HepG2 (cell line): ENCODE results near the gene ZNF446. TPM values are rescaled to one million over a fixed set of nuclear protein-coding genes. Genes with fewer than 3 reads are reported as not detected.
A peak's percentile ranks its signal among the peaks of the same experiment; 100 is the strongest.

Source experiments
- MLLT10 ChIP-seq: sonication (generic); formaldehyde crosslinking; IDR thresholded peaks from 2 replicates; pipeline ENCODE4 v1.4.0; 2020; ENCODE audit warnings: missing genetic modification reagents
- NFKB2 ChIP-seq: sonication (generic); formaldehyde crosslinking; IDR thresholded peaks from 2 replicates; pipeline ENCODE4 v1.4.0; 2020; ENCODE audit warnings: missing genetic modification reagents, borderline replicate concordance
- NRL ChIP-seq: sonication (generic); formaldehyde crosslinking; IDR thresholded peaks from 2 replicates; pipeline ENCODE4 v1.5.0; 2020; ENCODE audit warnings: missing genetic modification reagents, mild to moderate bottlenecking, moderate library complexity, borderline replicate concordance
- PRDM4 ChIP-seq: sonication (generic); formaldehyde crosslinking; IDR thresholded peaks from 2 replicates; pipeline ENCODE4 v1.9.0; 2021; ENCODE audit warnings: missing genetic modification reagents, borderline replicate concordance
- RARG ChIP-seq: sonication (generic); formaldehyde crosslinking; IDR thresholded peaks from 2 replicates; pipeline ENCODE4 v1.4.0; 2020; ENCODE audit warnings: low read depth, mild to moderate bottlenecking, missing genetic modification reagents
- SOX13 ChIP-seq, 3 experiments: fragments of 450-650 bp in 1 of 3; sonication (generic) in 1 of 3; formaldehyde crosslinking in 1 of 3; IDR thresholded peaks in 2 of 3; conservative IDR thresholded peaks in 1 of 3; 2 replicates each; pipeline versions ENCODE4 v1.5.0 to v1.6.1; 2016 to 2020; ENCODE audit warnings: antibody characterized with exemption in 1 of 3, mild to moderate bottlenecking in 1 of 3, missing compliant biosample characterization in 1 of 3, missing genetic modification reagents in 1 of 3, moderate library complexity in 1 of 3
- STAT6 ChIP-seq: sonication (generic); formaldehyde crosslinking; IDR thresholded peaks from 2 replicates; pipeline ENCODE4 v1.4.0; 2020; ENCODE audit warnings: missing genetic modification reagents, mild to moderate bottlenecking, borderline replicate concordance
- THRA ChIP-seq: sonication (generic); formaldehyde crosslinking; IDR thresholded peaks from 2 replicates; pipeline ENCODE4 v1.4.0; 2020; ENCODE audit warnings: missing genetic modification reagents, borderline replicate concordance
- TIGD3 ChIP-seq: sonication (generic); formaldehyde crosslinking; IDR thresholded peaks from 2 replicates; pipeline ENCODE4 v1.5.1; 2020; ENCODE audit warnings: mild to moderate bottlenecking, missing genetic modification reagents, borderline replicate concordance
- ZNF256 ChIP-seq: sonication (generic); formaldehyde crosslinking; conservative IDR thresholded peaks from 2 replicates; pipeline ENCODE4 v1.4.0; 2020; ENCODE audit warnings: missing genetic modification reagents
- ZNF326 ChIP-seq: sonication (generic); formaldehyde crosslinking; IDR thresholded peaks from 2 replicates; pipeline ENCODE4 v1.4.0; 2020; ENCODE audit warnings: missing genetic modification reagents, borderline replicate concordance
- ZNF564 ChIP-seq: sonication (generic); formaldehyde crosslinking; IDR thresholded peaks from 2 replicates; pipeline ENCODE4 v1.8.1; 2023; ENCODE audit warnings: mild to moderate bottlenecking, missing genetic modification reagents
- ZNF569 ChIP-seq: sonication (generic); formaldehyde crosslinking; IDR thresholded peaks from 2 replicates; pipeline ENCODE4 v1.5.0; 2020; ENCODE audit warnings: mild to moderate bottlenecking, missing genetic modification reagents, moderate library complexity, borderline replicate concordance
- ZNF691 ChIP-seq: sonication (generic); formaldehyde crosslinking; IDR thresholded peaks from 2 replicates; pipeline ENCODE4 v1.4.0; 2020; ENCODE audit warnings: missing genetic modification reagents, low read depth, mild to moderate bottlenecking, borderline replicate concordance
- ZNF761 ChIP-seq: sonication (generic); formaldehyde crosslinking; conservative IDR thresholded peaks from 2 replicates; pipeline ENCODE4 v1.4.0; 2020; ENCODE audit warnings: mild to moderate bottlenecking, missing genetic modification reagents
- polyA plus RNA-seq, 8 experiments: library from polyadenylated mRNA; depleted of rRNA in 3 of 8; stranded (reverse) in 7 of 8; unstranded in 1 of 8; fragments of >200 nt; fragmentation: Illumina TruSeq in 4 of 8; extraction: Trizol in 4 of 8; gene quantifications; 2 replicates each; pipeline versions ENCODE4 v1.2.1 to v1.2.3, GENCODE V29; 2011 to 2016; ENCODE audit warnings: low read depth in 4 of 8, missing spikeins in 1 of 8, mixed read lengths in 1 of 8; ENCODE audit not compliant: insufficient read depth in 1 of 8
- total RNA-seq, 5 experiments: library from RNA; depleted of rRNA; stranded (reverse); fragments of >200 nt; fragmentation: Illumina TruSeq; extraction: Trizol; gene quantifications; 2 replicates each; pipeline ENCODE4 v1.2.3, GENCODE V29; 2016; ENCODE audit warnings: low read depth in 1 of 5

ZNF446 gene
- total and polyA plus RNA-seq, 2 of the 13 experiments (the other 11 are each of a cell fraction or from before 2014, with no cell fraction given) = 3.0 to 3.6 TPM

GRCh38 chr19:58475714-58476497 lies at the start of gene ZNF446 (continued):
- TF ChIP-seq PRDM4 (CRISPR knock-in tag) (no peak), ZNF256 (CRISPR knock-in tag) (no peak), STAT6 (CRISPR knock-in tag) (peak; percentile 87; the same call in 1 of the 2 replicates), ZNF564 (CRISPR knock-in tag) (peak; percentile 69; the same call in 1 of the 2 replicates), RARG (CRISPR knock-in tag) (no peak), ZNF326 (no peak; the same call in 1 of the 2 replicates), TIGD3 (no peak), ZNF691 (no peak; the same call in 1 of the 2 replicates), ZNF761 (CRISPR knock-in tag) (0 out of 2 replicates have a peak, but pooled peaks have one; percentile 11), NFKB2 (CRISPR knock-in tag) (peak; percentile 81; the same call in 1 of the 2 replicates), ZNF569 (no peak), SOX13 (IDR thresholded peaks at IDR 0.05) (no peak), SOX13 (CRISPR knock-in tag; conservative IDR thresholded peaks at IDR 0.05 in 1 of 2, IDR thresholded peaks at IDR 0.05 in 1 of 2) (no peak; a peak in 1 of 4 replicates), NRL (CRISPR knock-in tag) (peak; percentile 78; the same call in 1 of the 2 replicates), MLLT10 (no peak), THRA (peak; percentile 30; the same call in 1 of the 2 replicates)
